HAP-1 (cell line): Measurements from ENCODE around the gene FOS.

ENCODE experiments used
- DNase-seq, 2 experiments: peaks; one replicate each; pipeline ENCODE4 v3.0.0-alpha.2; 2016 to 2020; ENCODE audit warnings: low spot score in 2 of 2
- H3K27me3 ChIP-seq: fragments of 250-450 bp; sonication (Bioruptor Pico); 2 replicates; pipeline ENCODE4 v1.5.1; 2020; ENCODE audit warnings: low read depth, mild to moderate bottlenecking, moderate library complexity
- H3K36me3 ChIP-seq: fragments of 250-450 bp; sonication (Bioruptor Pico); replicated peaks from 2 replicates; pipeline ENCODE4 v1.5.1; 2020; ENCODE audit warnings: mild to moderate bottlenecking
- H3K4me1 ChIP-seq: fragments of 250-450 bp; sonication (Bioruptor Pico); 2 replicates; pipeline ENCODE4 v1.5.1; 2020; ENCODE audit warnings: mild to moderate bottlenecking
- H3K4me3 ChIP-seq: fragments of 250-450 bp; sonication (Bioruptor Pico); 2 replicates; pipeline ENCODE4 v1.5.1; 2020; ENCODE audit warnings: mild to moderate bottlenecking, moderate library complexity
- H3K9me3 ChIP-seq: fragments of 250-450 bp; sonication (Bioruptor Pico); 2 replicates; pipeline ENCODE4 v1.5.1; 2020; ENCODE audit warnings: mild to moderate bottlenecking, moderate library complexity
- in situ Hi-C: fragments of 300-500 bp; cut with MboI; formaldehyde crosslinking; loops from 3 replicates; pipeline ENCODE4 v1.14.3; 2020; ENCODE audit warnings: low sequenced_read_pairs, inconsistent platforms, mixed read lengths

FOS gene

DNA sequence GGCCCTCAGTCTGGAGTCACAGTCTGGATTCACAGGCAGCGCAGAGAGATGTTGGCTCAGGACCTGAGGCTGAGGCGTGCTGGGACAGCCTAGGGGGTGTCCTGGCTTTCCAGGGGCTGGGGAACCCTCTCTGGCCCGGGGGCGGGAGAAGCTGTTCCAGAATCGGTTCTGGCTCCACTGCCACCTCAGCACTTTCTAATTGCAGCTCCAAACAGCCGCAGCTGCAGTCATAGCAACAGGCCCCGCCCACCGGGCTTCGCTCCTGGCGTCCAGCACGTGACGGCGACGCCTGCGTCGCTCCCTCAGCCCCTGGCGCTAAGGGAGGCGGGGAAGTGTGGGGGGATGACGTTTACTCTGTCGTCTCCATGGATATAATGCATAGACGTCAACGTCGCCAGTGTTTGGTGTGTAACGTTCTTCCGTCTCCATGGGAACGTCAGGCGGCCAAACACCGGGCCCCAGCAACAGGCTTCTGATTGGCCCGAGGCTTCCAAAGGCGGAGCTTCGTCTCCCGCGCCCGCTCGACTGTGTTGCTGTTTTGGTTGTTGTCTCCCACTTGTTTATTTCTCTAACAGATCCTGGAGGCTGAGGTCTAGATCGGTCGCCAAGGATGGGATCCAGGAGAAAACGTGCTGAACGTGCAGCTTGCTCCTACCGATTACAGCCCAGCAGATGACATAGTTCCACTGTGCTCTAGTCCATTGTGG is 19.7 kb upstream of the FOS start:
- in situ Hi-C loops = no loop called here
- H3K36me3 ChIP-seq = no peaks in the 10 kb centered on the region
- peak overlapping the region; percentile 25 for H3K4me3 ChIP-seq
- DNase-seq = peak; percentile 98 to 99
- no peaks in the 10 kb centered on the region for H3K9me3 ChIP-seq
- peaks cover 28% of the 10 kb centered on the region for H3K4me1 ChIP-seq
- no peaks in the 10 kb centered on the region; the same call in 1 of the 2 replicates for H3K27me3 ChIP-seq

DNA sequence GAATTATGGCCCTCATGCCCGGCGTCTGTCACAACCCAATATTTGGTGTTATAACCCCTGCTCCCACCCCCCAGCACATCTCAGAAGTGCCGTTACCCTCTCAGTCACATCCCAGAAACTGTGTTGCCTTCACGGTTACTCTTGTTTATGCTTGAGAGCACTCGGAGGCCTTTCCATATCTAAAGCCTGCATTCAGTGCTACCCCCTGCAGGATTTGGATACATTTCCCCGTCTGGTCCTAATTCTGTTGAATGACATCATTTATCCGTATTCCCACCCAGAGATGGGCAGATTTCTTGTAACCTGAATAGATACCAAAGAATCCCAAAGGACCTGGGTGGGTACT is 19.1 kb upstream of the FOS start:
- no peaks in the 10 kb centered on the region for H3K9me3 ChIP-seq
- no peaks in the 10 kb centered on the region; the same call in 1 of the 2 replicates for H3K27me3 ChIP-seq
- in situ Hi-C loops = no loop called here
- DNase-seq = no peak
- H3K4me1 ChIP-seq = peaks cover 28% of the 10 kb centered on the region
- H3K4me3 ChIP-seq = peak overlapping the region; percentile 25
- H3K36me3 ChIP-seq = no peaks in the 10 kb centered on the region

- in situ Hi-C loops = no loop called here
- Histone ChIP-seq H3K4me3 (no peak overlapping the region), H3K4me1 (peaks cover 28% of the 10 kb centered on the region), H3K36me3 (no peaks in the 10 kb centered on the region), H3K27me3 (no peaks in the 10 kb centered on the region; the same call in 1 of the 2 replicates), H3K9me3 (no peaks in the 10 kb centered on the region)
- DNase-seq = no peak
These were observed 18.4 kb upstream of the FOS start for GRCh38 chr14:75260025-75260763.

GRCh38 chr14:75261820-75262219 is 16.8 kb upstream of the FOS start:
- Histone ChIP-seq H3K36me3 (no peaks in the 10 kb centered on the region), H3K9me3 (no peaks in the 10 kb centered on the region), H3K4me1 (peaks cover 20% of the 10 kb centered on the region), H3K4me3 (no peak overlapping the region), H3K27me3 (no peaks in the 10 kb centered on the region; the same call in 1 of the 2 replicates)
- DNase-seq = no peak
- in situ Hi-C loops = no loop called here

GRCh38 chr14:75262641-75263040 is 16.0 kb upstream of the FOS start:
- Histone ChIP-seq H3K9me3 (no peaks in the 10 kb centered on the region), H3K4me1 (peaks cover 26% of the 10 kb centered on the region), H3K27me3 (no peaks in the 10 kb centered on the region; the same call in 1 of the 2 replicates), H3K4me3 (no peak overlapping the region), H3K36me3 (no peaks in the 10 kb centered on the region)
- in situ Hi-C loops = no loop called here
- no peak for DNase-seq

DNA sequence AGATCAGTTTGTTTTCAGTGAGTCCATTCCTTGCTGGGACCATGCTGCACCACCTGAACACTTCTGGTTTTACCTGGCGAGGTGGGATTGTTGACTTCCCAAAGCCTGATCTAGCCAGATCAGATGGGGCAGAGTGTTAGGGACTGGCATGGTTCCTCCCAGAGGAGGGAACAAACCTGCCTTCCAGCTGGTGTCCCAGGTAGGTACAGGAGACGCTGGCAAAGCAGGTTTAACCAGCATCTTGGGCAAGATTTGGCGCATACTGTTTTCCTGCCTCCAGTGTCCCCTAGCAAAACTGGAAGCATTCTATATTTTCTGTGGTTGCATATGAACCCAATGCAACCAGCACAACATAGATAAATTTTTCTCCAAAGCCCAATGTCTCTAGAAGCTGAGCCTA is 14.6 kb upstream of the FOS start:
- Histone ChIP-seq H3K27me3 (no peaks in the 10 kb centered on the region; the same call in 1 of the 2 replicates), H3K4me3 (no peak overlapping the region), H3K4me1 (peaks cover 21% of the 10 kb centered on the region), H3K36me3 (no peaks in the 10 kb centered on the region), H3K9me3 (no peaks in the 10 kb centered on the region; the same call in 1 of the 2 replicates)
- DNase-seq = no peak
- in situ Hi-C loops = no loop called here

DNA sequence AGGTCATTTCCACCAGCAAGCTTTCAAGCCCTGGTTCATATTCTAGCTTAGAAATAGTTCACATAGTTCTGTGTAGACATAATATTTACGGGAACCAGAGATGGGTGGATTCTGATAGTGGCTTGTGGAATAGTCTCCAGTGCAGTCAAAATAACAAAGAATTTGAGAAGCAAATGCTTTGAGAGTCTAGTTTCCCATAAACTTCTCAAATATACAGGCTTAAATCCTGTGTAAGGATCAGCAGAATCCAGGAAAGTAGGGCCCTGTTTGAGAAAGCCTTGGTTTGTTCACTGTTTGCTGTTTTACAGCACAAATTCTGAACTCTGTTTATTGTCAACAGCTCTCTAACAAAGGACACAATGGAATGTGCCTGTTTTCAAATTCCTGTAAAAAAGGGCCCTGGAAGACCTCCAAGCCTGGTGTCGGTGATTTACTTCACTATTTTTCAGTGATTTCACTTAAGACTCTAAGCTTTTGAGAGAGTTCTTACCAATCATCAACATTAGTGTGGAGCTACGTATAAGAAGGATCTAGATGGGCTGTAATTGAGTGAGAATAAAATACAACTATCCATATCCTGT is 11.4 kb upstream of the FOS start:
- H3K9me3 ChIP-seq = no peaks in the 10 kb centered on the region; the same call in 1 of the 2 replicates
- DNase-seq = peak in 1 of 2 experiments; percentile 48
- no peaks in the 10 kb centered on the region for H3K36me3 ChIP-seq
- H3K27me3 ChIP-seq = no peaks in the 10 kb centered on the region
- no peak overlapping the region for H3K4me3 ChIP-seq
- in situ Hi-C loops = no loop called here
- H3K4me1 ChIP-seq = peaks cover 11% of the 10 kb centered on the region

DNA sequence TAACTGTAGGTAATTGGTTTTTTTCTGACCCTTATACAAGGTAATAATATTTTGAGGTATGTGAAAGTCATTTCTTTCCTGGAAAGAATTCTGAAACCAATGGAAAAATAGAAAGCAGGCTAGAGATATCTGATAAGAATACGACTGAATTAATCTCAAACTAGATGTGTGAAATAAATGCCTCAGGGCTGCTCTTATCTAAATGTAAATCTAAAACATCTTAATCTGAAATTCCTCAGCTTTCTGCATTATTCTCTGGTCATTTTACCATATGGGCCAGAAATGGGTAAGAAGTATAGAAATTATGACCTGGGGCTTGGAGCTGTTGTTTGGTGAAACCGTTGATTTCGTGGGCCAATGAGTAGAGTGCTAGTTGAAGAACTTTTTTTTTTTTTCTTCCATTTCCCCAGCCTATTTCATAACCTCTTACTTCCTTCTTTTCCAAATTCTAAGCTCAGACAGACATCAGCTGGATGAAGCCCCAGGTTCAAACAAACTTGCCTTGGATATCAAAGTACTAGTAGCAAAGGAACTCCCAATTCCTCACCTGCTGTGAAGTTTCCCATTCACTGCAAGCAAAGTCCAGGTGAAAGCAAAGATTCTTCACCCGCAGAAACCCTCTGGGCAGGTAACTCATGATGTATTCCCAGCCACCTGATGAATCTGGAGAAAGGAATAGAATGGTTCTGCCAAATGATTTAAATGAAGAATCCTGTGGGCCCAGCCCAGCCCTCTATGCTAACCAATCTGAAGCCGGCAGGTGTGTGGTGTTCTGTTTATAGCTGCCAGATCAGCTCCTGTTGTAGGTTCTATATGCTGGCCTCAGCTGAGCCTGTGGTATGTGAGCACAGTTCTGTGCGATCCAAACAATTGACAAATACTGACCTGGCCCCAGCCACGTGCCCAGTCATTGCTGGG is 9.7 kb upstream of the FOS start:
- Histone ChIP-seq H3K4me3 (no peak overlapping the region), H3K4me1 (peaks cover 11% of the 10 kb centered on the region), H3K27me3 (no peaks in the 10 kb centered on the region), H3K36me3 (no peaks in the 10 kb centered on the region), H3K9me3 (no peaks in the 10 kb centered on the region; the same call in 1 of the 2 replicates)
- no peak for DNase-seq
- in situ Hi-C loops = no loop called here

- peaks cover 12% of the 10 kb centered on the region for H3K4me1 ChIP-seq
- no peaks in the 10 kb centered on the region for H3K36me3 ChIP-seq
- DNase-seq = no peak
- no peak overlapping the region for H3K4me3 ChIP-seq
- H3K9me3 ChIP-seq = no peaks in the 10 kb centered on the region; the same call in 1 of the 2 replicates
- in situ Hi-C loops = no loop called here
- H3K27me3 ChIP-seq = no peaks in the 10 kb centered on the region
These were observed 7.1 kb upstream of the FOS start for GRCh38 chr14:75271514-75271913.

DNA sequence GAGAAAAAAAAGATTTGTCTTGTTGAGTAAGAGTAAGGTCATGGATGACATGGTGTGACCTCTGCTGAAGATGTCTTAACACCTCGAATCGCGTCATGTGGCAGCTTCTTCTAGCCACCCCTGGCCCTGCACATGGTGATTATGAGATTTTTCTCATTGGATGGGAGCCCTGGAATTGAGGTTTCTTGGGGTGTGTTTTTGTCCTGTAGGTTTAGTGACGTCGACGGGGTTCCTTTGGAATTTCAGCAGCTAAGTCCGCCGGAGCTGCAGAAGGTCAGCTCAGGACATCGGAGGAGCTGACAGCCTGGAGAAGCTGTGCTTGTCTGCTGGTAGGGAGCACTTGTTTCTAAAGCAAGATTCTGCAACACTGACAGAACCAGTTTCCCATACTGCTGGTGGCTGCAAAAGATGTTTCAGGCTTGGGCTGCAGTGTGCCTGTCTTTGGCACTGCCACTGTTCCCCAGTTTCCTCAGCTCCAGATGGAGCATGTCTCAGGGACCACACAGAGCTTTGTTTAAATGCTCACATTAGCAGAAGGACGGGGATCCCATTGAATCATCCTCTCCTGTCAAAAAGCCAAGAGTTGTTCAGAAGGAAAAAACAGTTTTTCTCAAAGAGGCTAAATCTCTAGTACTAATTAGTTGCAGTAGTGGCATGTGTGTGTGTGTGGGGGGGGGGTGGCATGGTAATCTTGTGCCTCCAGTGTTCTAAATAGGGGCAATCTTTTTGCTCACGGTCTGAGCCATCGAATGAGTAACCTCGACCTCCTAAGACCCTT is 5.2 kb upstream of the FOS start:
- no peaks in the 10 kb centered on the region for H3K27me3 ChIP-seq
- H3K4me3 ChIP-seq = no peak overlapping the region
- H3K4me1 ChIP-seq = peaks cover 11% of the 10 kb centered on the region
- H3K36me3 ChIP-seq = no peaks in the 10 kb centered on the region
- no peak for DNase-seq
- in situ Hi-C loops = no loop called here
- H3K9me3 ChIP-seq = no peaks in the 10 kb centered on the region

GRCh38 chr14:75274050-75274898 is 4.4 kb upstream of the FOS start:
- peaks cover 12% of the 10 kb centered on the region for H3K4me1 ChIP-seq
- DNase-seq = no peak
- no peak overlapping the region for H3K4me3 ChIP-seq
- in situ Hi-C loops = no loop called here
- H3K27me3 ChIP-seq = no peaks in the 10 kb centered on the region
- no peaks in the 10 kb centered on the region for H3K9me3 ChIP-seq
- H3K36me3 ChIP-seq = no peaks in the 10 kb centered on the region

DNA sequence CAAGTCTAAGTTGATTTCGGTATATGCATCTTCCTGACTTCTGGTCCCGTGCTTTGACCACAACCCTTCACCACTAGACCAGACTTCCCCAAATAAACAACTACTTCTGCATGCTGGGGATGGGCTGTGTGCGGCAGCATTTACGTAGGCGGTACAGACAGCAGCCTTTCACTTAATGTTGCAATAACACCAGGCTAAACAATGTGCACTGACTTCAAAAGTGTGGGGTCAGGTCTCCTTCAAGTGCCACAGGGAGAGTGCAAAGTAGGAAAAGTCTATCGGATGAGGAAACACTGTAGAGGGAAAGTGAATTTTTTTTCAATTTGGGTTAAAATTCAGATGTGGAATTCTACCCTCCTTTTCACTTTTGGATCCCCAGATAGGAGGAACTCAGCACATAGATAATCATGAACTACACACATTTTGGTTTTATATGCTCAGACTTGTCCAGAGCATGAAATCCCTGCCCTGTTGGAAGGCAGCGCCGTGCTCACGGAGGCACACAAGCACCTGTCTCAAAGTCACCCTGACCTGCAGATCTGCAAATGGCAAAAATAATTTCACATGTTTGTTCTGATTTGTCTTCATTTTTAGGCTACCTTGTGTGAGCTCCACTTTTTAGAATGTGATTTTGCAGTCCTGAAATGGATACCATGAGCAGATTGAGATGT is 3.6 kb upstream of the FOS start:
- DNase-seq = no peak
- H3K36me3 ChIP-seq = no peaks in the 10 kb centered on the region; the same call in 1 of the 2 replicates
- peaks cover 16% of the 10 kb centered on the region for H3K4me1 ChIP-seq
- H3K4me3 ChIP-seq = no peak overlapping the region
- H3K27me3 ChIP-seq = no peaks in the 10 kb centered on the region
- H3K9me3 ChIP-seq = no peaks in the 10 kb centered on the region
- in situ Hi-C loops = no loop called here
